Stimulated activated CD4-positive, alpha-beta T cell treated with anti-CD3 and anti-CD28 coated beads, TNF-alpha, amount 100 ng/mL, for 1 hour (primary cell): ENCODE data around the gene OR51G1.
"Not testable (repeated sequence)": the region's sequence is repeated elsewhere in the genome, so short reads cannot be mapped to it uniquely, and the experiment has no call there.

Experiments used
- DNase-seq, 3 donors: peaks; one replicate each; pipeline ENCODE4 v3.0.0-alpha.2; 2020; ENCODE audit warnings: low read depth in 3 of 3, low spot score in 1 of 3

Gene OR51G1

GRCh38 chr11:4924239-4924638 lies at the start of gene OR51G1:
TSS of gene OR51G1 (minus strand) at chr11:4924339. CDS start at chr11:4924339, 0 bp downstream.
- DNase-seq: no peak

GRCh38 chr11:4962816-4963215 lies 38.7 kb upstream of the OR51G1 start:
- no peak for DNase-seq

- no peak for DNase-seq
Measured at GRCh38 chr11:4960877-4961276, 36.7 kb upstream of the OR51G1 start.

- no peak for DNase-seq
Measured at GRCh38 chr11:4957396-4957795, 33.3 kb upstream of the OR51G1 start.

- not testable (repeated sequence) for DNase-seq
Measured at GRCh38 chr11:4955613-4956012, 31.5 kb upstream of the OR51G1 start, which contains the start of gene OR51A2. TSS of gene OR51A2 (minus strand) at chr11:4955713. CDS start at chr11:4955713, 0 bp downstream.

GRCh38 chr11:4947505-4947904 lies 23.4 kb upstream of the OR51G1 start, which contains the start of gene OR51A4:
TSS of gene OR51A4 (minus strand) at chr11:4947605. CDS start at chr11:4947100, 505 bp downstream.
- DNase-seq: no peak

GRCh38 chr11:4936745-4937144 lies 12.6 kb upstream of the OR51G1 start:
- DNase-seq: no peak

GRCh38 chr11:4932751-4933150 lies 8.6 kb upstream of the OR51G1 start:
- DNase-seq: no peak

- DNase-seq: no peak
Measured at GRCh38 chr11:4926608-4927007, 2.5 kb upstream of the OR51G1 start.

- no peak for DNase-seq
Measured at GRCh38 chr11:4922304-4922703, 1.8 kb downstream of the OR51G1 start.

- DNase-seq: no peak
Measured at GRCh38 chr11:4921796-4922195, 2.3 kb downstream of the OR51G1 start.

- no peak for DNase-seq
Measured at GRCh38 chr11:4919250-4919649, 4.9 kb downstream of the OR51G1 start, which contains the start of gene OR51G2. TSS of gene OR51G2 (minus strand) at chr11:4919350. CDS start at chr11:4915663, 3,687 bp downstream.

GRCh38 chr11:4916581-4916980 lies 7.6 kb downstream of the OR51G1 start:
- DNase-seq: no peak

- DNase-seq: no peak
Measured at GRCh38 chr11:4903484-4903883, 20.7 kb downstream of the OR51G1 start, which contains the start of gene OR51A7. TSS of gene OR51A7 (plus strand) at chr11:4903783. CDS start at chr11:4907370, 3,587 bp downstream.

GRCh38 chr11:4891996-4892640 lies 32.0 kb downstream of the OR51G1 start:
- DNase-seq: no peak

GRCh38 chr11:4890279-4890678 lies 33.9 kb downstream of the OR51G1 start:
- DNase-seq: no peak

- no peak for DNase-seq
Measured at GRCh38 chr11:4887591-4887990, 36.5 kb downstream of the OR51G1 start.

- no peak for DNase-seq
Measured at GRCh38 chr11:4886186-4886585, 38.0 kb downstream of the OR51G1 start.

GRCh38 chr11:4884361-4884760 lies 39.8 kb downstream of the OR51G1 start:
- DNase-seq: no peak

GRCh38 chr11:4882543-4882942 lies 41.6 kb downstream of the OR51G1 start:
- DNase-seq: no peak

- no peak for DNase-seq
Measured at GRCh38 chr11:4881860-4882500, 42.2 kb downstream of the OR51G1 start, which contains the start of gene OR51T1. TSS of gene OR51T1 (plus strand) at chr11:4881900. CDS start at chr11:4881900, 0 bp downstream.

GRCh38 chr11:4881188-4881587 lies 43.0 kb downstream of the OR51G1 start:
- no peak for DNase-seq
